ENCODE data around the gene ETDC.
"Not testable (repeated sequence)": the region's sequence is repeated elsewhere in the genome, so short reads cannot be mapped to it uniquely, and the experiment has no call there.

Gene ETDC

DNA sequence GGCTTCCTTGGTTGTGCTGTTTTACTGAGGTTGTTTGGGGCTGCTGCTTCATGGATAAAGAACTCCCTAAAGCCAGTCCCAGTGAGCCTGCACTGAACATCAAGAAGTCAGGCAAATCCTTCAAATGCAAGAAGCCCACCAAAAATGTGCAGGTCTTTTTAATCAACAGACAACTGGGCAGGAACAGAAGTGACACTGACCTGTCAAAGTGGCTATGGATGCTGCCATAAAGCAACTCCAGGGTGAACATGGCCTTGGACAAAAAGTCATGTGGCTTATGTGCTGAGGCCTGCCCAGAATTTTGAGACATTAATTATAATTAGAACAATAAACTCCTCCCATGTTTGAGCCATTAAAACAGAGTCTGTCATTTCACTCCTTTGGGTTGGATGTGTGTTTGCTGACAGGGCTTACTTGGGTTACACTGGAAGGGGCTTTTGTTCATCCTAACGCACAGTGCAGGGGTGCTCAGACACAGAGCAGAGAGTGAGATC, at the start of gene ETDC:
ETDC (plus strand) TSS at position 51 of the 494 bp plus-strand sequence; CDS start at position 51, 0 bp downstream.
- DNase-seq (ENCODE audit: low read depth) = no peak

GRCh38 chrX:135260976-135261375, 48.3 kb upstream of the ETDC start:
- not testable (repeated sequence) for DNase-seq (ENCODE audit: low read depth)

DNA sequence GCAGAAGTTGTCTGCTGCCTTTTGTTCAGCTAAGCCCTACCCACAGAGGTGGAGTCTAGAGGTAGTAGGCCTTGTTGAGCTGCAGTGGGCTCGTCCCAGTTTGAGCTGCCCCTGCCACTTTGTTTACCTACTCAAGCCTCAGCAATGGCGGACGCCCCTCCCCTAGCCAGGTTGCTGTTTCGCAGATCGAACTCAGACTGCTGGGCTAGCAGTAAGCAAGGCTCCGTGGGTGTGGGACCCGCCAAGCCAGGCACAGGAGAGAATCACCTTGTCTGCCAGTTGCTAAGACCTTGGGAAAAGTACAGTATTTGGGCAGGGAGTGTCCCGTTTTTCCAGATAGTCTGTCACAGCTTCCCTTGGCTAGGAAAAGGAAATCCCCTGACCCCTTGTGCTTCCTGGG, 45.9 kb upstream of the ETDC start:
- DNase-seq (ENCODE audit: low read depth) = not testable (repeated sequence)

DNA sequence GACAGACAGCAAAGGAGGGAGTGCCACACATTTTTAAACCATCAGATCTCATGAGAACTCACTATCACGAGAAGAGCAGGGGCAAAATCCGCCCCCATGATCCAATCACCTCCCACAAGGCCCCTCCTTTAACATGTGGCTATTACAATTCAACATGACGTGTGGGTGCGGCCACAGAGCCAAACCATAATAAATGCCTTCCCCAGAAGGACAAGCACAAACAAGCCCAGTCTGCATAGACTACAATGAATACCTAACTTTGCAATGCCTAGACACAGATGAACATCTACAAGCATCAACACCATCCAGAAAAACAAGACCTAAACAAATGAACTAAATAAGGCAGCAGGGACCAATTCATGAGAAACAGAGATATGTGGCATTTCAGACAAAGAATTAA, 45.1 kb upstream of the ETDC start:
- DNase-seq (ENCODE audit: low read depth) = no peak

GRCh38 chrX:135273162-135273561, 36.1 kb upstream of the ETDC start:
- no peak for DNase-seq (ENCODE audit: low read depth)

GRCh38 chrX:135275973-135276372, 33.3 kb upstream of the ETDC start:
- no peak for DNase-seq (ENCODE audit: low read depth)

DNA sequence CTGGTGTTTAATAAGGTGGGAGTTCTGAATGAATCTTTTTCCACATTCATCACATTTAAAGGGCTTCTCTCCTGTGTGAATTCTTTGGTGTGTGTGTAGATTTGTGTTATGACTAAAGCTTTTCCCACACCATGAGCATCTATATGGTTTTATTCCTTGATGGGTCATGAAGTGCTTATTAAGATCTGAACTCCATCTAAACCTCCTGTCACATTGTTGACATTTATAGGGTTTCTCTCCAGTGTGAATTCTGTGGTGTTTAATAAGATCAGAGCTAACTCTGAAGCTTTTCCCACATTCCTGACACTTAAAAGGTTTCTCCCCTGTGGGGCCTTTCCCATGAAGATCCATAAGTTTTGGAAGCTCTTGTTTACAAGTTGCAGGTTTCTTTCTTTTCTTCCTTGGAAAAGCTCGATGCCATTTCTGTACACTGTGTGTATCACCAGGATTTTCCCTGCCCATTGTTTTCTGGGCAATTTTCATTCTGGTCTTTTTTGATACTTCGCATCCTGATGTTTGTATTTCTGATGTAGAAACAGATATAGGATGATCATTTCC, 21.9 kb upstream of the ETDC start:
- no peak for DNase-seq (ENCODE audit: low read depth)

DNA sequence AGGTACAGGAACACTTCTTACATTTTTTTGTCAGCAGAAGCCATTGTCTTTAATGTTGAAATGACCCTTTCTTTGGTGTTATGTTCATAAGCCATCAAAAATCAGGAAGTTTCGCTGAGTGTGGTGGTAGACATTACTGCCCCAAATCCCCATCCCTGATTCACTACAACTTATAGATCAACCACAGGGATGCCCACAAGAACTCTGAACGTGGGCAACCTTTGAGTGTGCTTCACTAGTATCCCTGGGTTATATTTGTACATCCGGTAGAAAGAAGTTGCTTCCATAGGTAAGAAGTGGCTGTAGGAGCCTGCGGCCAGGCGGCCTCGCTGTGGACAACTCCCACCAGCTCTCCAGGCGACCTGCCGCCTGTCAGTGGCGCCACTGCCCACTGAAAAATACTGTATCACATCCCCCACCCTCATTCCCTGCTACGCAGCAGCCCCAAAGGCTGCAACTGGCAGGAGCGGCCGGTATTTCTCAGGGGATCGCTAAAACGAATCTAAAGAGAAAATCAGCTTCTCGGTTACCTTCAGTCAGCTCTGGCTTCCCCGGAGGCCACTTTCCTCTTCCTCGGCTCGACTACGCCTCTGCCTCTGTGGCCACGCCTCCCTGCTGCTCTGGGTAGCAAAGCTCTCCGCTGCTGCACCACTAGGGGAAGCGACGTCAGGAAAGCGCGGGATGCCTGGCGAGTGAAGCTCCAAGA, 13.9 kb upstream of the ETDC start:
- DNase-seq (ENCODE audit: low read depth) = no peak

GRCh38 chrX:135295944-135296305, 13.4 kb upstream of the ETDC start:
- DNase-seq (ENCODE audit: low read depth) = no peak

DNA sequence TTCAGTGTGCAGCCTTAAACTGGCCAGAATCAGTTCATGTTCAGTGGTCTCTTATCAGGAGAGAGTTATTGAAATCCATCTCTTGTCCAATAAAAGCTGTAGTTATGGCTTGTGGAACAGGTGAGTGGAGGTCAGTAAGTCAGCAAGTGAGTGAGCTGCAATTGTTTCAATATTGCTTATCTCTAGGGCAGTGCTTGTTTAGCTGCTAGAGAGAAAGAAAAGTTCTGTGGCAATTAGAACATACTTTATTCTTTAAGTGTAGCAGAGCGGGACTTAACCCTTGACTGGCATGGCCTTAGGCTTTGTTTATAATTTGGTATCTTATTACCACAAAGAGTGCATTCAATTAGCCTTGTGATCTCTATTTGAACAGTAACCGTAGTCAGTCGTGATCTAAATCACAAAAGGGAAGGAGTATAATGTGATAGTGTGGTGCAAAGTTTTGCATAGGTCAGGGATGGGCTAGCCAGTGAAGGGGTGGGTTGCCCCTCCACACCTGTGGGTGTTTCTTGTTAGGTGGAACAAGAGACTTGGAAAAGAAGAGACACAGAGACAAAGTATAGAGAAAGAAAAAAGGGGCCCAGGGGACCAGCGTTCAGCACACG, 6.9 kb upstream of the ETDC start:
- DNase-seq (ENCODE audit: low read depth) = no peak

GRCh38 chrX:135304741-135305140, 4.5 kb upstream of the ETDC start:
- no peak for DNase-seq (ENCODE audit: low read depth)

- DNase-seq (ENCODE audit: low read depth) = no peak
Observed at GRCh38 chrX:135307171-135307570, 2.1 kb upstream of the ETDC start.

GRCh38 chrX:135308345-135308855, 880 bp upstream of the ETDC start:
- no peak for DNase-seq (ENCODE audit: low read depth)

DNA sequence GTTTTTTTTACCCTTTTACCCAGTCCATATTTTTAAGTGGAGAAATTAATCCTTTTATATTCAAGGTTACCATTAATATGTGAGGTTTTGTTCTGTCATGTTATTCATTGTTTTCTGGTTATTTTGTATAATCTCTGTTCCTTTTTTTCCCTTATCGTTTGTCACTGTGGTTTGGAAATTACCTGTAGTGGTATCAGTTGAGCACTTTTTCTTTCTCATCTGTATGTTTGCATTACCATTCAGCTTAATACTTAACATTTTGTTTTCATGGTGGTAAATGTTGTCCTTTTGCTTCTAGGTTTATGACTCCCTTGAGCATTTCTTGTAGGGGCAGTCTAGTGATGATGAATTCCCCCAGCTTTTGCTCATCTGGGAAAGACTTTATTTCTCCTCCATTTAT, 6.6 kb downstream of the ETDC start:
- DNase-seq (ENCODE audit: low read depth) = no peak

DNA sequence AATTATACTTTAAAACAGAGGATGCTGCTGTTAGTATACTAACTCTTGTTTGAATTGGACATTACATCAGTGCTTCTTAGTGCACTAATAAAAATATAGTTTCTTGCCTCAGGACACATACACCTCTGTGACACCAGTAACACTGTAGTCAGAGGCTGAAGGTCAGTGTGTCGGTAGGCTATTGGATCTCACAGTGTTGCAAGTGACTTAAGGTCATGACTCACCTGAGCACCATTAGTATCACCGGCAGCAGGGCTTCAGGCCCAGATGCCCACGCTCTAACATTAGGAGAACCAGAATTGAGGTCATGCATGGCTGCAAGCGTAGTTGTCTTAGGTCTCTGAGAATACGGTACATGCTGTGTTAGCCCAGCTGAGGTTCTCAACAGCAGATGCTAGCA, 15.2 kb downstream of the ETDC start:
- DNase-seq (ENCODE audit: low read depth) = no peak

DNA sequence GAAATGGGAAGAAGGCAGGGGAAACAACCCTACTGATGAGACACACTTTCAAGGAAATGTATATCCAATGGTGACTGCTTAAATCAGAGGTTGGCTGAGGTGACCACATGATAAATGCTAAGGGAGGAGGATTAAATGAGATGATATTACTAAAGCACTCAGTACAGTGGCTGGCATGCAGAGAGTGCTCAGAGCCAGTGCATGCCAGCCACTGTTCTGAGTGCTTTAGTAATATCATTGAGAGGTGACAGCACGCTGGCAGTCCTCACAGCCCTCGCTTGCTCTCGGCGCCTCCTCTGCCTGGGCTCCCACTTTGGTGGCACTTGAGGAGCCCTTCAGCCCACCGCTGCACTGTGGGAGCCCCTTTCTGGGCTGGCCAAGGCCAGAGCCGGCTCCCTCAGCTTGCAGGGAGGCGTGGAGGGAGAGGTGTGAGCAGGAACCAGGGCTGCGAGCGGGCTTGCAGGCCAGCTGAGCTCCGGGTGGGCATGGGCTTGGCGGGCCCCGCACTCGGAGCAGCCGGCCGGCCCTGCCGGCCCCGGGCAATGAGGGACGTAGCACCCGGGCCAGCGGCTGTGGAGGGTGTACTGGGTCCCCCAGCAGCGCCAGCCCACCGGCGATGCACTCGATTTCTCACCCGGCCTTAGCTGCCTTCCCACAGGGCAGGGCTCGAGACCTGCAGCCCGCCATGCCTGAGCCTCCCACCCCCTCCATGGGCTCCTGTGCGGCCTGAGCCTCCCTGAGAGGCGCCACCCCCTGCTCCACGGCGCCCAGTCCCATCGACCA, 15.9 kb downstream of the ETDC start:
- DNase-seq (ENCODE audit: low read depth) = not testable (repeated sequence)

- DNase-seq (ENCODE audit: low read depth) = peak; percentile 60
Observed at GRCh38 chrX:135327299-135327698, 18.0 kb downstream of the ETDC start.

- peak; percentile 14 for DNase-seq (ENCODE audit: low read depth)
Observed at GRCh38 chrX:135328421-135329005, 19.2 kb downstream of the ETDC start.

DNA sequence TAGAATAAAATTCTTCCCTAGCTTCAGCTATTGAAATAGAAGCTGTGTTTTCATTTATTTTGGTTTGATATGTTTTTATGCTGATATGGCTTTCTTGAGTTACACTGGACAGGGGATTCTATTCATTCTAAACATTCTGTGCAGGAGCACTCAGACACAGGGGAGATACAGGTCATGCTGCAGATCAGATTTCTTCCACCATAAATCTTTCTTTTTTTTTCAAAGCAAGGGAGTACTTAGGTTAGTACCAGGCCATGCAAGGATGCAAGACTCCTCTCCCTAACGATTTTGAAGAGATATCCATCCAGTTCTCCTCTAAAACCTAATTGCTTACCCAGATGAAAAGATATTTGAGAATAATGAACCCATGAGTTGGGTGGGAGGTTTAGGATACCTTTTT, 21.4 kb downstream of the ETDC start:
- DNase-seq (ENCODE audit: low read depth) = no peak

GRCh38 chrX:135331525-135331924, 22.2 kb downstream of the ETDC start:
- no peak for DNase-seq (ENCODE audit: low read depth)

- DNase-seq (ENCODE audit: low read depth) = peak; percentile 67
Observed at GRCh38 chrX:135340831-135341230, 31.6 kb downstream of the ETDC start.

GRCh38 chrX:135345107-135345589, 35.9 kb downstream of the ETDC start:
- peak; percentile 41 for DNase-seq (ENCODE audit: low read depth)
